ENCODE data around the gene CALML4.

CALML4 gene

DNA sequence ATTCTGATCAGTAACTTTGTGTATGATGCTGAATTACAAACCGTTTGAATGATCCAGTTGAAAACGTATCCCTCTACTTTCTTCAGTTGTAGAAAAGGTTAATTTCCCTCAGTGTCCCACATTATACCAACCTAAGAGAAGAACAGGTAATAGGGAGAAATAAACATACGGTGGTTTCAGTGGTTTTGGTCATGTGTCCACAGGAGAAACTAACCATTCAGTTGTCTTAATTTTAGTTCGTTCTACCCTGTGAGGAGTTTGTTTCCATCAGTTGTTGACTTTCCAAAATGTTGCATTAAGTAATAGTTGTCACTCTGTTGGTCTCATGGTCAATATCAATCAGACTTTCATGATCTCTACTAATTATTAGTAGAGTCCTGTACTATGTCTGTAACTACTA lies 15.1 kb downstream of the CALML4 start:
- no peak for DNase-seq (ENCODE audit: low read depth in 1 of 2, low spot score in 1 of 2)
- H3K4me3 ChIP-seq (replicated peaks; ENCODE audit: insufficient read depth, low read length): no peak overlapping the region
- H3K27me3 ChIP-seq (ENCODE audit: insufficient read depth, poor library complexity, severe bottlenecking): no peaks in the 10 kb centered on the region
- TF ChIP-seq, protein P1, sequence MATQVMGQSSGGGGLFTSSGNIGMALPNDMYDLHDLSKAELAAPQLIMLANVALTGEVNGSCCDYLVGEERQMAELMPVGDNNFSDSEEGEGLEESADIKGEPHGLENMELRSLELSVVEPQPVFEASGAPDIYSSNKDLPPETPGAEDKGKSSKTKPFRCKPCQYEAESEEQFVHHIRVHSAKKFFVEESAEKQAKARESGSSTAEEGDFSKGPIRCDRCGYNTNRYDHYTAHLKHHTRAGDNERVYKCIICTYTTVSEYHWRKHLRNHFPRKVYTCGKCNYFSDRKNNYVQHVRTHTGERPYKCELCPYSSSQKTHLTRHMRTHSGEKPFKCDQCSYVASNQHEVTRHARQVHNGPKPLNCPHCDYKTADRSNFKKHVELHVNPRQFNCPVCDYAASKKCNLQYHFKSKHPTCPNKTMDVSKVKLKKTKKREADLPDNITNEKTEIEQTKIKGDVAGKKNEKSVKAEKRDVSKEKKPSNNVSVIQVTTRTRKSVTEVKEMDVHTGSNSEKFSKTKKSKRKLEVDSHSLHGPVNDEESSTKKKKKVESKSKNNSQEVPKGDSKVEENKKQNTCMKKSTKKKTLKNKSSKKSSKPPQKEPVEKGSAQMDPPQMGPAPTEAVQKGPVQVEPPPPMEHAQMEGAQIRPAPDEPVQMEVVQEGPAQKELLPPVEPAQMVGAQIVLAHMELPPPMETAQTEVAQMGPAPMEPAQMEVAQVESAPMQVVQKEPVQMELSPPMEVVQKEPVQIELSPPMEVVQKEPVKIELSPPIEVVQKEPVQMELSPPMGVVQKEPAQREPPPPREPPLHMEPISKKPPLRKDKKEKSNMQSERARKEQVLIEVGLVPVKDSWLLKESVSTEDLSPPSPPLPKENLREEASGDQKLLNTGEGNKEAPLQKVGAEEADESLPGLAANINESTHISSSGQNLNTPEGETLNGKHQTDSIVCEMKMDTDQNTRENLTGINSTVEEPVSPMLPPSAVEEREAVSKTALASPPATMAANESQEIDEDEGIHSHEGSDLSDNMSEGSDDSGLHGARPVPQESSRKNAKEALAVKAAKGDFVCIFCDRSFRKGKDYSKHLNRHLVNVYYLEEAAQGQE (IDR thresholded peaks at IDR 0.05; ENCODE audit: insufficient replicate concordance, low read depth): no peak
- TF ChIP-seq SPI1 (IDR thresholded peaks at IDR 0.05; ENCODE audit: borderline replicate concordance, low read depth): no peak
- TF ChIP-seq, protein P2, sequence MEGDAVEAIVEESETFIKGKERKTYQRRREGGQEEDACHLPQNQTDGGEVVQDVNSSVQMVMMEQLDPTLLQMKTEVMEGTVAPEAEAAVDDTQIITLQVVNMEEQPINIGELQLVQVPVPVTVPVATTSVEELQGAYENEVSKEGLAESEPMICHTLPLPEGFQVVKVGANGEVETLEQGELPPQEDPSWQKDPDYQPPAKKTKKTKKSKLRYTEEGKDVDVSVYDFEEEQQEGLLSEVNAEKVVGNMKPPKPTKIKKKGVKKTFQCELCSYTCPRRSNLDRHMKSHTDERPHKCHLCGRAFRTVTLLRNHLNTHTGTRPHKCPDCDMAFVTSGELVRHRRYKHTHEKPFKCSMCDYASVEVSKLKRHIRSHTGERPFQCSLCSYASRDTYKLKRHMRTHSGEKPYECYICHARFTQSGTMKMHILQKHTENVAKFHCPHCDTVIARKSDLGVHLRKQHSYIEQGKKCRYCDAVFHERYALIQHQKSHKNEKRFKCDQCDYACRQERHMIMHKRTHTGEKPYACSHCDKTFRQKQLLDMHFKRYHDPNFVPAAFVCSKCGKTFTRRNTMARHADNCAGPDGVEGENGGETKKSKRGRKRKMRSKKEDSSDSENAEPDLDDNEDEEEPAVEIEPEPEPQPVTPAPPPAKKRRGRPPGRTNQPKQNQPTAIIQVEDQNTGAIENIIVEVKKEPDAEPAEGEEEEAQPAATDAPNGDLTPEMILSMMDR (IDR thresholded peaks at IDR 0.05; ENCODE audit: insufficient read depth, low read length): no peak
- no peak for TF ChIP-seq POLR2AphosphoS5 (IDR thresholded peaks at IDR 0.05; ENCODE audit: low read depth)
- no peak for TF ChIP-seq GABPA (IDR thresholded peaks at IDR 0.05; ENCODE audit: low read depth)
- no peak overlapping the region for H3K27ac ChIP-seq (replicated peaks)

DNA sequence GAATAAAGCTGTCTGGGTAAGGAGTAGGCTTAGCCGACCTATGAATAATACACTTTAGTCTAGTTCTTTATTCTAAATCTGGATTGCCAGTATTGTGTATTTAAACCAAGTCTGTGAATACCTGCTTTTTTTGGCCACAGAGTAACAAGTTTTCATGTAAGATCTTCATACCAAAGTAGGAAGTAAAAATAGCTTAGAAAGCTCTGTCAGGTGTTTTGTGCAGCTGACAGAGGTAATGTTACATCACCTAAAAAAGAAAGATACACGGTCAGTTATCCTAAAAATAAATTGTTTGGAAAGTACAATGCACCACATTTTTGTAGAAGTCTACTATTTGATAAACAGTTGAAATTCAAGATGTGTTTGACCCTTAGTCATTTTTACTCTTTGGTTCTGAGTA lies 16.5 kb downstream of the CALML4 start:
- no peak overlapping the region for H3K4me3 ChIP-seq (replicated peaks; ENCODE audit: insufficient read depth, low read length)
- no peaks in the 10 kb centered on the region for H3K27me3 ChIP-seq (ENCODE audit: insufficient read depth, poor library complexity, severe bottlenecking)
- DNase-seq (ENCODE audit: low read depth in 1 of 2, low spot score in 1 of 2): no peak
- TF ChIP-seq GABPA (IDR thresholded peaks at IDR 0.05; ENCODE audit: low read depth) (no peak), POLR2AphosphoS5 (IDR thresholded peaks at IDR 0.05; ENCODE audit: low read depth) (no peak), SPI1 (IDR thresholded peaks at IDR 0.05; ENCODE audit: borderline replicate concordance, low read depth) (no peak)
- TF ChIP-seq, protein P1 (IDR thresholded peaks at IDR 0.05; ENCODE audit: insufficient replicate concordance, low read depth): no peak
- TF ChIP-seq, protein P2 (IDR thresholded peaks at IDR 0.05; ENCODE audit: insufficient read depth, low read length): no peak
- H3K27ac ChIP-seq (replicated peaks): no peak overlapping the region

DNA sequence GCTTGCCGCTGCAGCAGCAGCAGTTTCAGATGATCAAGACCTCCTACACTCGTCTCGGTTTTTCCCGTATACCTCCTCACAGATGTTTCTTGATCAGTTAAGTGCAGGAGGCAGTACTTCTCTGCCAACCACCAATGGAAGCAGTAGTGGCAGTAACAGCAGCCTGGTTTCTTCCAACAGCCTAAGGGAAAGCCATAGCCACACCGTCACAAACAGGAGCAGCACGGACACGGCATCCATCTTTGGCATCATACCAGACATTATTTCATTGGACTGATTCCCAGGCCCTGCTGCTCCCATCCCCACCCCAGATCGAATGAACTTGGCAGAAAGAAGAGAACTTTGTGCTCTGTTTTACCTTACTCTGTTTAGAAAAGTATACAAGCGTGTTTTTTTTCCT lies 17.6 kb downstream of the CALML4 start:
- TF ChIP-seq, protein P1 (IDR thresholded peaks at IDR 0.05; ENCODE audit: insufficient replicate concordance, low read depth): no peak
- TF ChIP-seq SPI1 (IDR thresholded peaks at IDR 0.05; ENCODE audit: borderline replicate concordance, low read depth): no peak
- no peak for TF ChIP-seq GABPA (IDR thresholded peaks at IDR 0.05; ENCODE audit: low read depth)
- TF ChIP-seq, protein P2 (IDR thresholded peaks at IDR 0.05; ENCODE audit: insufficient read depth, low read length): no peak
- no peak for TF ChIP-seq POLR2AphosphoS5 (IDR thresholded peaks at IDR 0.05; ENCODE audit: low read depth)
- no peak for DNase-seq (ENCODE audit: low read depth in 1 of 2, low spot score in 1 of 2)
- Histone ChIP-seq H3K27me3 (ENCODE audit: insufficient read depth, poor library complexity, severe bottlenecking) (no peaks in the 10 kb centered on the region), H3K4me3 (replicated peaks; ENCODE audit: insufficient read depth, low read length) (no peak overlapping the region), H3K27ac (replicated peaks) (no peak overlapping the region)

Measured in HL-60 (cell line).